ENCODE results near the gene FASTK.

FASTK gene

DNA sequence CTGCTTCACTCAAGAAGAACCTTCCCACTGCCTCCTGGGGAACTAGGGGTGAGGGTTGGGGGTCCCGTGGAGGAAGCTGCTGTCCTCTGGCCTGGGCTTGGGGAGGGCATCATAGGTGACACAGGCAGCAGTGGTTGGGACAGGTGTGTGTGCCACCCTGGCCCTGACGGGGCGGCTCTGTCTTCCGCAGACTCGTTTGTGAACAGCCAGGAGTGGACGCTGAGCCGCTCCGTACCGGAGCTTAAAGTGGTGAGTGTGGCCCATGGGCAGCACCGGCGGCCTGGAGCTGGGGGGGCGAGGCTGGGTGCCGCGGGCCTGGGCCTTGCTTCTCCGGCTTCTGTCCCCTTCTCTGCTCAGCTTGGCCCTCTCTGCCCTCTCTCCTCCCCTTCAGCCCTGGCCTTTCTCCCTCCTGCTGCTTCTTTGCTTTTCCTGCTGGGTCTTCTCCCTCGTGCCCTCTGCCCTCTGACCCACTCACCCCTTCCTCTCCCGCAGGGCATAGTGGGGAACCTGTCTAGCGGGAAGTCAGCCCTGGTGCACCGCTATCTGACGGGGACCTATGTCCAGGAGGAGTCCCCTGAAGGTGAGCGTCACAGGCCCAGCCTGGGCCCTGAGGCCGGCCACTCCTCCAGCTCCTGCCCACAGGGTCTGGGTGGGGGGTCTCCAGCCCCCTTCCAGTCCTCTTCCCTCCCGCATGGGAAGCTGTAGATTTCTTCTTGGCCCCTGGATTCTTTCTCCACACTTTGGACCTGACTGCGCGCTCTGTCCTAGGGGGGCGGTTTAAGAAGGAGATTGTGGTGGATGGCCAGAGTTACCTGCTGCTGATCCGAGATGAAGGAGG lies 36.2 kb upstream of the FASTK start:
- no peak for DNase-seq

DNA sequence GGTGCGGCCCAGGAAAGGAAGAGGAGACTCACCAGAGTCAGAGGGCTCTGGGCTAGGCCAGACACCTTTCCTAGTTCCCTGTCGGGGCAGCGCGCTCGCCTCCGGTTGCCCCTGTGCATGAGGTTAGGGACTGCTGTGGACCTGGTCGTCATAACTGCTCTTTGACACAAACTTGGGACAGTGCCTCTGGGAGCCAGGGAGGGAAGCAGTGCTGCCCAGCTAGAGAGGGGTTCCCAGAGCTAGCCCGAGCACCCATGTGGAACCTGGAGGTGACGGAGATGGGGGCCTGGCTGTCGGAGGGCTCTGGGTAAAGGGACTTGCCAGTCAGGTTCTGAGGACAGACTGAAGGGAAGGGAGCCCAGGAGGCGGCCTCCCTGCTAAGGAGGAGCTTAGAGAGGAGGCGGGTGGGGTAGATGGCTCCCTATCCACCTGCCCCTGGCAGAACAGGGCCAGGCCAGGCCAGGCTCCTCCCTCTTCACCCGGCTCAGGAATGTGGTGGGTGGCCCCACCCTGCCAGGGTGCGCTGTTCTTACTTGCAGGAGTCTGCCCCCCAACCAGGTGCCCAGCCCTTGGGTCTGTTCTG lies 35.3 kb upstream of the FASTK start:
- DNase-seq: no peak

DNA sequence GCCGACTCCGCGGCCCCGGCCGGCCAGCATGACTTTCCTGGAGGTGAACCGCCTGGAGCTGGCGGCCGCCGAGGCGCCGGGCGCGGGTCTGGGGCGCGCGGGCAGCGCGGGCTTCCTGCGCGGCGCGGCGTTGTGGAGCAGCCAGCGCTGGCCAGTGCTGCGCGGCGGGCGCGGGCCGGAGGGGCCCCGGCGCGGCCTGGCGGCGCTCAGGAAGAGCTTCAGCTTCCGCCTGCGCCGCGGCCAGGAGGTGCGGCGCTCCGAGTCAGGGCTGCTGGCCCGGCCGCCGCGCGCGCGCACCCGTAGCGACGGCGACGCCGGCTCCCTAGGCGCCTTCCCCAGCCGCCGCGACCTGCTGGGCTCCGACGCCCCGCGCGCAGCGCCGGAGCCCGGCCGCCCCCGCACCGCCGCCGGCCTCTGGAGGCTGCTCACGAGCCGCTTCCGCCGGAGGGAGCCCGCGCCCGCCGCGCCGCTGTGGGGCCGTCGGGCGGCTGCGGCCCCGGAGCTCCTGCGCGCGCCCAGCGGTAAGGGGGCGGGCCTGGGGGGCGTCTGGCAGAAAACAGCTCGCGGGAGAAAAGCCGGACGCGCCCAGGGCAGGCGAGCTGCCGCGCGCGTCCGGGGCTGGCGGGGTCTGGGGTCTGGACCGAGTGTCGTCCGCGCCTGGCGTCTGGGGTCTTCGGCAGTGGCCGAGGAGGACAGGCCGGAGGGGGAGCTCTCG lies 34.7 kb upstream of the FASTK start:
- DNase-seq: no peak

DNA sequence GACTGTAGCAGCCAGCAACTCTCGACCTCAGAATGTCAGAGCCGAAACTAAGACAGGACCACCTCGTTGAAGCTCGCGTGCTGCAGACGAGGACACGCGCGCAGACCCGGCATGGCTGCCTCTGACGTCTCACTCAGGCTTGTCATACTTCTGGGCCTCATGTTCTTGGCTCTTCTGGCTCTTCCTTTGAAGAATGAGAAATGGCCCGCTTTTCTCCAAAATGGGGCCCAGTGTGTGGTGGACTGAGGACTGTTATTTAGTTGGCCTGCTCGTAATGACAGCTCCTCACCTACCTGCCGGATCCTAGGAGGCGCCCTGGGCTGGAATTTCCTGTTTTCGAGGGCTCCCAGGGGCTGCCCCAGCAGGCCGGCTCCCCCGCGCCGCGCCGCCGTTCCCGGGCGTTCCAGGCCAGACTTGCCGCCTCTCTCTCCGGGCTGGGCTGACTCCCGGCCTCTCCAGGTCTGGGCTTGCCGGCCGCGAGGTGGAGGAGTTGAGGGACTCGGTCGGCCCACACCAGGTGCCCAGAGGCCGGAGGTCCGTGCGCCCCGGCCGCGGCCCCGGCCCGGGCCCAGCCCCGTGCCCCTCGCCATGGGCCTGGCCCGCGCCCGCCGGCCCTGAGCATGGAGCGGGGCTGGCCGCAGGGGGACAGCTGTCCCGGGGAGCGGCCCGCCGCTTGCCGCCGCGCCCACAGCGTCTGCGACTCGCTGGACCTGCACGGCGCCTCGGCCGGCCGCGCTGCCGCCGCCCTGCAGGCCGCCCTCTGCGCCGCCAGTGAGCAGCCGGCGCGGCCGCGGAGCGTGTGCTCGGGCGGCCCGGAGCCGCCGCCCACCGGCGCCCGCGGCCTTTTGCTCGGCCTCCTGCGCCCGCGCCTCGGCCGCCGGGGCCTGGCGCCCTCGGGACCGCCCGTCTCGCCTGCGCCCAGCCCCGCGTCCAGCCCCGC lies 33.8 kb upstream of the FASTK start:
- no peak for DNase-seq

DNA sequence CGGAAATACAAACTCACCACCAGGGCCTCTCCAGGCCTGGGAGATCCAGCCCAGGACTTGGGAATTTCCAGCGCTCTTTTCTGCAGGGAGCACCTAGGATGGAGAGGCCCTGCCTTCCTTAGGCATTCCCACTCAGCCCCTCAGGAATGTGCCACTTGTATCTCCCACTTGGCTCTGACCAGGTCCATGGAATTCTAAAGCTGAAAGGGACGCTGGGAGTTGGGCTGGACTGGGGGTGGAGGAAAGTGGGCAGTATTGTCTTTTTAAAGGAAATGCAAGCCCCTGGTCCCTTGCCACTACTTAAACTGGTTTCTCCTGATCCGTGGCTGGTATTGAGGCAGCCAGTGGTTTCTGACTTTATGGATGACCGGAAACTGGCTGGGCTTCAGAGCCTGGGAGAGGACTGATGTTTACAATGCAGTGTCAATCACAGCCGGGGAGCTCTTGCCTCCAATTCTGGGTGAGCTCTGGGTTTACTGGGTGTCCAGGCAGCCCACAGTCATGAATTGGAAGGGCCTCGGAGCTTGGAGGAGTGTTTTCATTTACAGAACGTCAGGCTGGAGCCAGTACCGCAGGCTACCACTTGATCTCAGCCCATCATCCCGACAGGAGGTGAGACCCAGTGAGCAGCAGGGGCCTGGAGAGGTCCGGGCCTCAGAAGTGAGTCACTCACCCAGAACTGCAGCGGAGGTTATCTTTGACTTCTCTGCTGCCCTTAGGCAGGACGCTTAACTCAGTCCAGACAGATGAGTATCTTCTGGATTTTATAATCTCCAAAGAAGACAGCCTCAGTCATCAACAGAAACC lies 32.9 kb upstream of the FASTK start:
- DNase-seq: no peak

DNA sequence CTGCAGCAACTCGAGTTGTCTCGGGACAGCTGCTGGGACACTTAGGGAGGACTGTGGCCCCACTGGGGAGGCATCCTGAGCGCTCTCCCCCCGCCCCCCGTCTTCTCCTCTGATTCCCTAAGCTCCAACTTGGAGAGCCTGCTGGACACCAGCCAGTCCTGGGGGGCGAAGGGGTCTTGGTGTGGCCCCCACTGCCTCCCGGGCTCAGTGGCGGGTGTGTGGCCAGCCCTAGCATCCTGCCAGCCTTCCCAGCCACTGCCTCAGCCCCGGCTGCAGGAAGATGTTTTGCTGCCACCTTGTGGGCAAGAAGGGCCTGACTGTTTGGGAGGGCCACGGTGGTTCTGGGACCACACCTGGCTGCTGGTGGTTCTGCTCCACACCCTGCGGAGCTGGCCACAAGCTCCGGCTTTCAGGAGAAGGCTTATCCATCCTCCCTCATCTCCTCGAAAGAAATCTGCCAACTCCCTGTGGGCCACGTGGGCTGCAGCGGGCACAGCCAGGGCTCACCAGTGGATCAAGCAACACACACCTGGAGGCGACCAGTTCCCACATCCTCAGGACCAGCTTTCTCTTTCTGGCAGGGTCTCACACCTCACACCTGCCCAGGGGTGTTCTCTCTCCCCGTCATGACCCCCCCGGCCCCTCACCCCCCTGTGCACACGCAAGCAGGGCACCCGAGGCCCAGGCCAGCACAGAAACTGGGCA lies 30.5 kb upstream of the FASTK start:
- DNase-seq: peak; percentile 66

DNA sequence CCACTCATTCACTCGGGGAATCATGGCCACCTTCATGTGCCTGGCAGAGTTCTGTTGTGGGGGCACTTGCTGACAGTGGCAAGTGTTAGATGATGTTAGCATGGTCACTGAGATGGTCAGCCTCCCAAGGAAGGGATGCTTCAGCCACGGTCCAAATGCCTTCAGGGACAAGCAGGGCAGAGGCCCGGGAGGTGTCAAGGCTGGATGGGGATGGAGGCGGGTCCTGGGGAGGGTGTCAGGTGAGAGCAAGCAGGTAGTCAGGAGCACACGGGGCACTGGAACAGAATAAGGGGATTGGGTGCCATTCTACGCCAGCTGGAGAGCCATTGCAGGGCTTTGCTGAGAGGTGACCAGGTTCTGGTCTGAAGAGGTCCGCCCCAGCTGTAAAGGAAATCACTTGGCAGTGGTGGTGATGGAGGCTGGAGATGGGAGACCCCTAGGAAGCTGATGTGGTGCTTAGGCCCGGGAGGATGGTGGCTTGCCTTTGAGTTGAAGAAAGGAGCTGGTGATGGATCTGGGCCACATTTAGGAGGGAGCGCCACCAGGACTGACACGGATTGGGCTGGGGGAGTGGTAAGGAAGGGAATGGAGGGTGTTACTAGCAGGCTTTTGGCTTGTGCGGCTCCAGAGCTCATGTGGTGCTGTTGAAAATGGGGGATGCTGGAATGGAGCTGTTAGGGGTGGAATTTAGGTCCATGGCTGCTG lies 29.8 kb upstream of the FASTK start:
- no peak for DNase-seq

DNA sequence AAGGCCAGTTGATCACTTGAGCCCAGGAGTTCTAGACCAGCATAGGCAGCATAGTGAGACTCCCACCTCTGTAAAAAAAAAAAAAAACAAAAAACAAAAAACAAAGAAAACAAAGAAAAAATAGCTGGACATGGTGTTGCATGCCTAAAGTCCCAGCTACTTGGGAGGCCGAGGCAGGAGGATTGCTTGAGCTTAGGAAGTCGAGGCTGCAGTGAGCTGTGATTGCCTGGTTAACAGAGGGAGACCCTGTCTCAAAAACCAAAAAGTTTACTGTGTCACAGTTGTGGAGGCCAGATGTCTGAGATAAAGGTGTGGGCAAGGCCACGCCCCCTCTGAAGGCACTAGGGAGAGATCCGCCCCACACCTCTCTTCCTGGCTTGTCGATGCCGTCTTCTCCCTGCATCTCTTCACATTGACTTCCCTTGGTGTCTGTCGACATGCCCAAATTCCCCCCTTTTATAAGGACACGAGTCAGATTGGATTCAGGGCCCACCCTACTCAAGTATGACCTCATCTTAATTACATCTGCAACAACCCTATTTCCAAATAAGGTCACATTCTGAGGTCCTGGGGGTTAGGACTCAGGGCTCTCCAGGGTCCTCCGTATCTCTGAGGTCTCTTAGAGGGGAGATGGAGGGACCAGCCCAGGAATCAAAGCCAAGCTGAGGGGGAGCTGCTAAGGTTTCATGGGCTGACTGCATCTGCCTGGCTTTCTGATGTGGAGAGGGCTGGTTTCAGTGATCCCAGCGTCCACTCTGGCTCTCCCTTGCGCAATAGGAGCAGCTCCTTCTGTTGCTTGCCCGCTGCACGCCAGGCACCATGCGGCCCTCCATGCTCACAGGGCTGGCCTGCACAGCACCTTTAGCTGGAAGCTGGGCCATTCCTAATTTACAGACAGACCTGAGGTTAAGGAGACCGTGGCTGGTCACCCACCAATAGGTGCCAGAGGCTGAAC lies 28.8 kb upstream of the FASTK start:
- peak; percentile 3 for DNase-seq

DNA sequence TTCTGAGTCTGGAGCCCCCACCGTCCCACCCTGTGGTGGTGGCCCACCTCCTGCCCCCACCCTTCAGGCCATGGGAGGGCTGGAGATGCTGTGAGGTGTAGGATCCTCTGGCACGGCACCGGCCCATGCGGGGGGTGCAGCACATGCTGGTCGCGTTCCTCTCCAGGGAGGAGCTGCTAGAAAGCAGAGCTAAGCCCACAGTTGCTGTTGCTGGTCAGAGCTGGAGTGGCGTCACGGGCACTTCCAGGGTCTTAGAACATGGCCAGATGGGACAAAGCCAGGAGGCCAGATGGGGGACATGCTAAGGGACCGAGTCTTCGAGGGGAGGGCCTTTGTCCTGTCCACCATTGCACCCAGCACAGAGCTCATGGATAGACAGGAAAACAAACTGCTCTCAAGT lies 27.3 kb upstream of the FASTK start:
- no peak for DNase-seq

DNA sequence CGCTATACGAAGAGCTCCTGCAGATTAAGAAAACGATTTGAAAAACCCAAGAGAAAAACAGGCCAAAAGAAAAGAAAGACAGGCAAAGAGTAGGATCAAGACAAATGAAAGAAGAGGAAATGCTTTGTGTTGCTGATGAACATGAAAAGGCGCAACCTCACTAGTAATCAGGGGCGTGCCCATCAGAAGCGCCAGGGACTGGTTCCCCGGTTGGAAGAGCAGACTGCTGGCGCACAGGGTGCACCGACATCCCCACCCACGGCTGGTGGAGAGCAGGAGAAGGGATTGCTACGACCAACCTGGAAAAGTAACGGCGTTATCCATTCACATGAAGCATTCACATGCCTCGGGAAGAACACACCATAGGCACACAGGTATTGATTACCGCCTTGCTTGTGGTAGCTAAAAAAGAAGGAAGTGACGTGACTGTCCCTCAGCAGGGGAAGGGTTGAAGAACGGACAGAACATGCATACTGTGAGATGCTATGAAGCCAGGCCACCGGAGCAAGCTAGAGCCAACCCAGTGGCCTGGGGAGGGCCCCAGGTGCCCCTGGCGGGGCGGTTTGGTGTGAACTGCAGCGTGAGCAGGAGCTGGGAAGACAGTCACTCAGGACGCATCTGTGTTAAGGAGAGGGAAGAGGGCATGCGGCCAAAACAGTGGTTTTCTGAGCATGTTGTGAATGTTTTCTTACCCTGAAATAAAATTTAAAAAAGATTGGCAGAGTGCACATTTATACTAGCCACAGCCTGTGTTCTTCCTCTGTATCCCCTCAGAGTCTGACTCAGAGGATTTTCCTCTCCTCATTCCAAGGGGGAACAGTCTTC lies 24.0 kb upstream of the FASTK start:
- DNase-seq: no peak

DNA sequence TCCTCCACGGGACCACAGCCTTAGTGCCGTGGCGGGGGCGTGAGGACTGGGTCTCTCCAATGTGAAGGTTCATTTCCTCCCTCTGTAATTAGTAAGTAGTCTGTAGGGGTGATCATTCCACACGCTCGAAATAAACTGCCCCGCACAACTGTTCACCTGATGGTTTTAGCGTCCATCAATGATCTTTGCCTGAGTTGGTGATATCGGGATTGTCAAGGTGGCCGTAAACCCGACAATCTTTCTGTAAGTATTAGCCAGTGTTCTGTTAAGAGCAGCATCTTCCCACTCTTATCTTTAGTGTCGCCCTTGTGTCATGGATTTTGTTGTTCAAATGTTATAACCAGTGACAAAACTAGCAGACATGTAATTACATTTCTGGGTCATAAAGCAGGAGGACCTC lies 23.4 kb upstream of the FASTK start:
- DNase-seq: no peak

DNA sequence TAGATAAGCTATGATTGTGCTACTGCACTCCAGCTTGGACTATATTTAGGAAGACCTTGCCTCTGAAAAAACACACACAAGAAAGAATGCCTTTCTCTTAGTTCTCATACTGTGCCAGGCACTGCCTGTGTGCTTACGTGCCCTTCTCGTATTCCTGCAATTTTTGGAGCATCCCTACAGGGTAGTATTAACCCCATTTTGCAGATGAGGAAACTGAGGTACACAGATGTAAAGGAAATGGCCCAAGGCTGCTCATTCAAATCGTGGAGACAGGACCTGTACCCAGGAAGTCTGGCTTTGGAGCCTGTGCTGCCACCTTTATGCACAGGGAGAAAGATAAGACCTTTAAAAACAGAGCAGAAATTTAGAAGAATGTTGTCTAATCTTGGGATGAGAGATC lies 22.4 kb upstream of the FASTK start:
- no peak for DNase-seq

DNA sequence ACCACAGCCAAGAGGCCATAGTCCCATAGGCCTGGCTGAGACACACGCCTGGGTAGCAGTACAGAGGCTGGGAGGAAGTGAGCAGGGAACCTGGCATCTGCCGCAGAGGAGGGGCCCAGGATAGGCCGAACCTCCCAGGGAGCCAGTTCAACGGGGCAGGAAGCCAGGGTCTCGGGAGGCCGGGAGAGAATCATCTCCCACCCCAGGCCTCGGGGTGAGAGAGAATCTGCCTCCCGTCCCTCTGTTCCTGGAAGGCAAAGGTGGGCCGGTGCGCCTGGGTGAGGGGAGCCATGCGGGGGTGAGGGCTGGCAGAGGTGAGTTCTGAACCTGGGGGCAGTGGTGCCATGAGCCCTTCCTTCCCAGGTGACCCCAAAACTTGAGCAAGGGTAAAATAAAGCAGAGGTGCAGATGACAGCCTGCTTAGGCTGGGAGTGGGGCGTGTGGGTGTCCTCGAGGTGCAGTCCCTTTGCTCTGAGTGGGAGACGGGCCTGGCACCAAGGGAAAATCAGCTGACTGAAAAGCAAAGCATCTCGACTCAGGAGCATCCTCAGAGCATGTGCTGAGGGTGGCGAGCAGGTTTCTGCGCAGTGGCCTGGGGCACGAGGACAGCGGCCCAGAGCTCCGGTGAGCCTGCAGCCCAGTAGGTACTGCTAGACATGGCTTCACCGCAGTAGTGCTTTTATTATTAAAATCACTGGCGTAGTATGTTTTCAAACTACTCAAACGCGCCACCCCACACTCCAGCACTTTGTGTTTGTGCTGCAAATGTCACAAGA lies 21.2 kb upstream of the FASTK start:
- DNase-seq: no peak

DNA sequence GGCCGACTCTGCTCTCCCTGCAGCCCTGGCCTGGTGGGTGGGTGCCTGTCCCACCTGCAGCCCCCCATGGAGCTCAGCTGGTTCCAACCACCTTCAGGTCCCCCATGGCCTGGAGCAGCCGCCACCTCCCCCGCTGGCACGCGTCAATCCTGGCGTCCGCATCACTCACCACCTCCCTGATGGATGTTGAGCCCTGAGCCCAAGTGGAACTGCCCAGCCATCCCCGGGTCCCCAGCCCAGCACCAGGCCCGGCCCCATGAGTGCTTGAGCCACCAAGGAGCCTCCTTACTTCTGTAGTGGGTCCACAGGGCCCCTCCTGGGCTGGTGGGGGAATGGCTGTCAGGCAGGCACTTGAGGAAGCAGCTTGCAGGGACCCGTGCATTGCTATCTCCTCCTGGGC lies 20.3 kb upstream of the FASTK start:
- DNase-seq: no peak

DNA sequence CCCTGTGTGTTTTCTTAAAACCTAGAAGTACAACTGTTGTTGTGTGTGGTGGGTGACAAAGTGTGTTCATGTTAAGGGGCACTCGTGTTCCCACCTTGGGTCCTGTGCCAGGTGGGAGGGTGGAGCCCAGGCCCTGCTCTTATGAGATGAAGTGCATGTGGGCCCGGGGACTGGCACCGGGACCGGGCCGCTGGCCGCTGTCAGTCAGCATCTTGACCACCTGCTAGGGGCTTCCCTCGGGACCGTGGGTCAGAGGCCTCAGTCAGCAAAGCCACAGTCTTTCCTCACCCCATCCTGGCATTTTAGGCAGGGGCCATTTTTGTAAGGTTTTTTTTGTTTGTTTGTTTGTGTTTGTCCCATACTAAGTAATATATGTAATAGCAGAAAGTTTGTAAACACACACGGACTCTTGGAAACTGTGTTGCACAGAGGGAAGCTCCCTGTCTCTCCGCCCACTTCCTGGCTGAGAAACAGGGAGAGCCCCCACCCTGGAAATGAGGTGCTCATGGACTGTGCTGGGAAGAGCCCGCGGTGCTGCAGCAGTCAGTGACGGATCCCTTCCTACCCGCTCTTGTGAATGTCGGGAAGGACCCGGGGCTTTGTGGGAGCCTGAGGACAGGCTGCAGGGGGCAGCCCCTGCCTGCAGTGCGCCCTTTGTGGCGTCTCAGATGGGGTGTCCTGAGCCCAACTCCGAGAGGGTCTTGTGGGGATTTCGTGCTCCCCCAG lies 19.0 kb upstream of the FASTK start:
- DNase-seq: no peak

DNA sequence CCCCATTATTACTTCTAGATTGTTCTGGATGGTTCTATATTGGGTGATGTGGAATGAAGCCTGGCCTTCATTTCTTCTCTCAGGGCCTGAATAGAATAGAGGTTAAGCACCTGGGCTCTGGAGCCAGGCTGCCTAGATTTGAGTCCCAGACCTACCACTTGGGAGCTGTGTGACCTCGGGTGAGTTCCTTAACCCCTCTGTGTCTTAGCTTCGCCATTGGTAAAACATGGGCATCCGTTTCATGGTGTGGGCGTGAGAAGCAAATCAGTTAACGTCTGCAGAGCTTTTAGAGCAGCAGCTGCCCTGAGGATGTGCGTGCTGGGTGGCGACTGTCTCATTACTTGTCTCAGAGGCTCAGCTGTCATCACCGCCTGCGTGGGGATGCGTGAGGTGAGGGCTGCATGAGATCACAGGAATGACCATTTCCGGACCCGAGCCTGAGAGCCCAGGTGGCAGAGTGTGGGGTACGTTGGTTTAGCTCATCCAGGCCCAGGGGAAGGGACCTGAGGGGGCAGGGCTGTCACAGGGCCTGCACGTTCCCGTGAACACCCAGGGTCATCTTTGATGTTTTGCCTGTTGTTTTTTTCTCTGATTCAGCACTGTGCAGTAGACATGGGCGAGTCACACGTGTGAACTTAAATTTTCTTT lies 15.3 kb upstream of the FASTK start:
- no peak for DNase-seq

All from OCI-M1 (cell line).